Neural cell (in vitro differentiated cells): ENCODE results near the gene IMMP2L.

Experiments
- CTCF ChIP-seq: fragments of 450-650 bp; IDR thresholded peaks from 2 replicates; pipeline ENCODE4 v1.5.1; 2014; ENCODE audit warnings: antibody characterized with exemption, mild to moderate bottlenecking, moderate library complexity; ENCODE audit not compliant: poor library complexity, severe bottlenecking
- EP300 ChIP-seq: fragments of 450-650 bp; conservative IDR thresholded peaks from 2 replicates; pipeline ENCODE4 v1.6.1; 2014; ENCODE audit warnings: antibody characterized with exemption, mild to moderate bottlenecking, moderate library complexity; ENCODE audit not compliant: poor library complexity, severe bottlenecking
- POLR2AphosphoS5 ChIP-seq: IDR thresholded peaks from 2 replicates; pipeline ENCODE4 v1.6.1; 2012
- RAD21 ChIP-seq: fragments of 450-650 bp; conservative IDR thresholded peaks from 2 replicates; pipeline ENCODE4 v1.6.1; 2014; ENCODE audit warnings: antibody characterized with exemption, mild to moderate bottlenecking, moderate library complexity
- SMC3 ChIP-seq: fragments of 450-650 bp; conservative IDR thresholded peaks from 2 replicates; pipeline ENCODE4 v1.6.1; 2014; ENCODE audit warnings: antibody characterized with exemption, mild to moderate bottlenecking, moderate library complexity; ENCODE audit not compliant: poor library complexity
- TAF1 ChIP-seq: IDR thresholded peaks from 2 replicates; pipeline ENCODE4 v1.6.1; 2012; ENCODE audit warnings: low read depth
- TF ChIP-seq, protein P1 (sequence below): IDR thresholded peaks from 2 replicates; pipeline ENCODE4 v1.6.1; 2012; ENCODE audit warnings: borderline replicate concordance

GRCh38 chr7:110775046-110775445, 787.2 kb downstream of the IMMP2L start:
- TF ChIP-seq CTCF = no peak
- no peak for TF ChIP-seq TAF1
- TF ChIP-seq POLR2AphosphoS5 = no peak
- TF ChIP-seq, protein P1, sequence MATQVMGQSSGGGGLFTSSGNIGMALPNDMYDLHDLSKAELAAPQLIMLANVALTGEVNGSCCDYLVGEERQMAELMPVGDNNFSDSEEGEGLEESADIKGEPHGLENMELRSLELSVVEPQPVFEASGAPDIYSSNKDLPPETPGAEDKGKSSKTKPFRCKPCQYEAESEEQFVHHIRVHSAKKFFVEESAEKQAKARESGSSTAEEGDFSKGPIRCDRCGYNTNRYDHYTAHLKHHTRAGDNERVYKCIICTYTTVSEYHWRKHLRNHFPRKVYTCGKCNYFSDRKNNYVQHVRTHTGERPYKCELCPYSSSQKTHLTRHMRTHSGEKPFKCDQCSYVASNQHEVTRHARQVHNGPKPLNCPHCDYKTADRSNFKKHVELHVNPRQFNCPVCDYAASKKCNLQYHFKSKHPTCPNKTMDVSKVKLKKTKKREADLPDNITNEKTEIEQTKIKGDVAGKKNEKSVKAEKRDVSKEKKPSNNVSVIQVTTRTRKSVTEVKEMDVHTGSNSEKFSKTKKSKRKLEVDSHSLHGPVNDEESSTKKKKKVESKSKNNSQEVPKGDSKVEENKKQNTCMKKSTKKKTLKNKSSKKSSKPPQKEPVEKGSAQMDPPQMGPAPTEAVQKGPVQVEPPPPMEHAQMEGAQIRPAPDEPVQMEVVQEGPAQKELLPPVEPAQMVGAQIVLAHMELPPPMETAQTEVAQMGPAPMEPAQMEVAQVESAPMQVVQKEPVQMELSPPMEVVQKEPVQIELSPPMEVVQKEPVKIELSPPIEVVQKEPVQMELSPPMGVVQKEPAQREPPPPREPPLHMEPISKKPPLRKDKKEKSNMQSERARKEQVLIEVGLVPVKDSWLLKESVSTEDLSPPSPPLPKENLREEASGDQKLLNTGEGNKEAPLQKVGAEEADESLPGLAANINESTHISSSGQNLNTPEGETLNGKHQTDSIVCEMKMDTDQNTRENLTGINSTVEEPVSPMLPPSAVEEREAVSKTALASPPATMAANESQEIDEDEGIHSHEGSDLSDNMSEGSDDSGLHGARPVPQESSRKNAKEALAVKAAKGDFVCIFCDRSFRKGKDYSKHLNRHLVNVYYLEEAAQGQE = no peak
- no peak for TF ChIP-seq RAD21
- TF ChIP-seq EP300 = no peak
- TF ChIP-seq SMC3 = no peak
